ENCODE data around the gene RPP21.

DNA sequence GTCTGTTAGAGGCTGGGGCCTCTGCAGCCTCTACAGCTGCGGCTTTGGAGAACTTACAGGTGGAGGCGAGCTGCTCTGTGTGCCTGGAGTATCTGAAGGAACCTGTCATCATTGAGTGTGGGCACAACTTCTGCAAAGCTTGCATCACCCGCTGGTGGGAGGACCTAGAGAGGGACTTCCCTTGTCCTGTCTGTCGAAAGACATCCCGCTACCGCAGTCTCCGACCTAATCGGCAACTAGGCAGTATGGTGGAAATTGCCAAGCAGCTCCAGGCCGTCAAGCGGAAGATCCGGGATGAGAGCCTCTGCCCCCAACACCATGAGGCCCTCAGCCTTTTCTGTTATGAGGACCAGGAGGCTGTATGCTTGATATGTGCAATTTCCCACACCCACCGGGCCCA lies 15.6 kb upstream of the RPP21 start:
- TF ChIP-seq, protein P1, sequence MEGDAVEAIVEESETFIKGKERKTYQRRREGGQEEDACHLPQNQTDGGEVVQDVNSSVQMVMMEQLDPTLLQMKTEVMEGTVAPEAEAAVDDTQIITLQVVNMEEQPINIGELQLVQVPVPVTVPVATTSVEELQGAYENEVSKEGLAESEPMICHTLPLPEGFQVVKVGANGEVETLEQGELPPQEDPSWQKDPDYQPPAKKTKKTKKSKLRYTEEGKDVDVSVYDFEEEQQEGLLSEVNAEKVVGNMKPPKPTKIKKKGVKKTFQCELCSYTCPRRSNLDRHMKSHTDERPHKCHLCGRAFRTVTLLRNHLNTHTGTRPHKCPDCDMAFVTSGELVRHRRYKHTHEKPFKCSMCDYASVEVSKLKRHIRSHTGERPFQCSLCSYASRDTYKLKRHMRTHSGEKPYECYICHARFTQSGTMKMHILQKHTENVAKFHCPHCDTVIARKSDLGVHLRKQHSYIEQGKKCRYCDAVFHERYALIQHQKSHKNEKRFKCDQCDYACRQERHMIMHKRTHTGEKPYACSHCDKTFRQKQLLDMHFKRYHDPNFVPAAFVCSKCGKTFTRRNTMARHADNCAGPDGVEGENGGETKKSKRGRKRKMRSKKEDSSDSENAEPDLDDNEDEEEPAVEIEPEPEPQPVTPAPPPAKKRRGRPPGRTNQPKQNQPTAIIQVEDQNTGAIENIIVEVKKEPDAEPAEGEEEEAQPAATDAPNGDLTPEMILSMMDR (IDR thresholded peaks at IDR 0.05) = no peak
- TF ChIP-seq POLR2A (IDR thresholded peaks at IDR 0.05) (no peak), EP300 (IDR thresholded peaks at IDR 0.05) (no peak)
